Uterus (tissue), 2 donors: ENCODE data around the gene CPA4.
"Not testable (repeated sequence)": the region's sequence is repeated elsewhere in the genome, so short reads cannot be mapped to it uniquely, and the experiment has no call there.

Experiments used
- POLR2A ChIP-seq, 2 donors: fragments of 450-650 bp; IDR thresholded peaks; one replicate each; pipeline ENCODE4 v1.6.1; 2016; ENCODE audit warnings: antibody characterized with exemption in 2 of 2, mild to moderate bottlenecking in 1 of 2, moderate library complexity in 1 of 2
- TF ChIP-seq, protein P1 (sequence below), 4 experiments: fragments of 200-600 bp in 2 of 4; fragments of 450-650 bp in 2 of 4; sonication (generic) in 2 of 4; IDR thresholded peaks; one replicate each; pipeline ENCODE4 v1.5.1; 2016 to 2019; ENCODE audit warnings: antibody characterized with exemption in 4 of 4, mild to moderate bottlenecking in 2 of 4, moderate library complexity in 1 of 4

GRCh38 chr7:130246491-130246890 is 46.5 kb upstream of the CPA4 start:
- TF ChIP-seq, protein P1, sequence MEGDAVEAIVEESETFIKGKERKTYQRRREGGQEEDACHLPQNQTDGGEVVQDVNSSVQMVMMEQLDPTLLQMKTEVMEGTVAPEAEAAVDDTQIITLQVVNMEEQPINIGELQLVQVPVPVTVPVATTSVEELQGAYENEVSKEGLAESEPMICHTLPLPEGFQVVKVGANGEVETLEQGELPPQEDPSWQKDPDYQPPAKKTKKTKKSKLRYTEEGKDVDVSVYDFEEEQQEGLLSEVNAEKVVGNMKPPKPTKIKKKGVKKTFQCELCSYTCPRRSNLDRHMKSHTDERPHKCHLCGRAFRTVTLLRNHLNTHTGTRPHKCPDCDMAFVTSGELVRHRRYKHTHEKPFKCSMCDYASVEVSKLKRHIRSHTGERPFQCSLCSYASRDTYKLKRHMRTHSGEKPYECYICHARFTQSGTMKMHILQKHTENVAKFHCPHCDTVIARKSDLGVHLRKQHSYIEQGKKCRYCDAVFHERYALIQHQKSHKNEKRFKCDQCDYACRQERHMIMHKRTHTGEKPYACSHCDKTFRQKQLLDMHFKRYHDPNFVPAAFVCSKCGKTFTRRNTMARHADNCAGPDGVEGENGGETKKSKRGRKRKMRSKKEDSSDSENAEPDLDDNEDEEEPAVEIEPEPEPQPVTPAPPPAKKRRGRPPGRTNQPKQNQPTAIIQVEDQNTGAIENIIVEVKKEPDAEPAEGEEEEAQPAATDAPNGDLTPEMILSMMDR (IDR thresholded peaks at IDR 0.05), result not testable (repeated sequence)
- TF ChIP-seq POLR2A (IDR thresholded peaks at IDR 0.05), result not testable (repeated sequence)
